ENCODE data around the gene FAM13C. TPM values are rescaled to one million over a fixed set of nuclear protein-coding genes. Genes with fewer than 3 reads are reported as not detected.

The FAM13C gene
- total RNA-seq, 1 donor from 2014 or later: 12.8 TPM

- Histone ChIP-seq H3K27me3 (no peaks in the 10 kb centered on the region), H3K27ac (no peak overlapping the region), H3K36me3 (no peaks in the 10 kb centered on the region), H3K4me1 (no peaks in the 10 kb centered on the region), H3K9me3 (no peaks in the 10 kb centered on the region), H3K4me3 (no peak overlapping the region)
- TF ChIP-seq CTCF (IDR thresholded peaks at IDR 0.05): no peak
- TF ChIP-seq POLR2AphosphoS5 (IDR thresholded peaks at IDR 0.05; ENCODE audit: insufficient read depth in 1 of 2, low read depth in 1 of 2): no peak
- no peak for TF ChIP-seq POLR2A (IDR thresholded peaks at IDR 0.05)
- DNase-seq (ENCODE audit: extremely low spot score in 2 of 2): no peak
- intact Hi-C loops (cut with DNase I): no loop called here
Measured at GRCh38 chr10:59279991-59280505, 82.3 kb downstream of the FAM13C start.

- no peaks in the 10 kb centered on the region for H3K4me1 ChIP-seq
- no peaks in the 10 kb centered on the region for H3K9me3 ChIP-seq
- no peak for DNase-seq (ENCODE audit: extremely low spot score in 2 of 2)
- H3K27ac ChIP-seq: no peak overlapping the region
- TF ChIP-seq POLR2AphosphoS5 (IDR thresholded peaks at IDR 0.05; ENCODE audit: insufficient read depth in 1 of 2, low read depth in 1 of 2): no peak
- no peak for TF ChIP-seq POLR2A (IDR thresholded peaks at IDR 0.05)
- TF ChIP-seq CTCF (IDR thresholded peaks at IDR 0.05): no peak
- H3K4me3 ChIP-seq: no peak overlapping the region
- no peaks in the 10 kb centered on the region for H3K36me3 ChIP-seq
- intact Hi-C loops (cut with DNase I): no loop called here
- no peaks in the 10 kb centered on the region for H3K27me3 ChIP-seq
Measured at GRCh38 chr10:59279476-59279875, 82.9 kb downstream of the FAM13C start.

- no peaks in the 10 kb centered on the region for H3K36me3 ChIP-seq
- H3K9me3 ChIP-seq: no peaks in the 10 kb centered on the region
- intact Hi-C loops (cut with DNase I): no loop called here
- H3K27me3 ChIP-seq: no peaks in the 10 kb centered on the region
- no peak overlapping the region for H3K4me3 ChIP-seq
- TF ChIP-seq POLR2AphosphoS5 (IDR thresholded peaks at IDR 0.05; ENCODE audit: insufficient read depth in 1 of 2, low read depth in 1 of 2): no peak
- TF ChIP-seq POLR2A (IDR thresholded peaks at IDR 0.05): no peak
- TF ChIP-seq CTCF (IDR thresholded peaks at IDR 0.05): no peak
- no peak overlapping the region for H3K27ac ChIP-seq
- H3K4me1 ChIP-seq: no peaks in the 10 kb centered on the region
- DNase-seq (ENCODE audit: extremely low spot score in 2 of 2): no peak
Measured at GRCh38 chr10:59276919-59277318, 85.4 kb downstream of the FAM13C start.

- intact Hi-C loops (cut with DNase I): no loop called here
Measured at GRCh38 chr10:59276133-59276532, 86.2 kb downstream of the FAM13C start.

More at GRCh38 chr10:59276133-59276532, 86.2 kb downstream of the FAM13C start:
- Histone ChIP-seq H3K27me3 (no peaks in the 10 kb centered on the region), H3K4me3 (no peak overlapping the region), H3K9me3 (no peaks in the 10 kb centered on the region), H3K36me3 (no peaks in the 10 kb centered on the region), H3K4me1 (no peaks in the 10 kb centered on the region), H3K27ac (no peak overlapping the region)
- DNase-seq (ENCODE audit: extremely low spot score in 2 of 2): no peak
- TF ChIP-seq POLR2A (IDR thresholded peaks at IDR 0.05) (no peak), CTCF (IDR thresholded peaks at IDR 0.05) (no peak), POLR2AphosphoS5 (IDR thresholded peaks at IDR 0.05; ENCODE audit: insufficient read depth in 1 of 2, low read depth in 1 of 2) (no peak)

All from vagina (tissue), 2 donors.